Endodermal cell (in vitro differentiated cells): ENCODE measurements around the gene ZNF398. TPM values are rescaled to one million over a fixed set of nuclear protein-coding genes. Genes with fewer than 3 reads are reported as not detected.

Experiments used
- DNase-seq: peaks from one replicate; pipeline ENCODE4 v3.0.0-alpha.2; 2017
- H3K27ac ChIP-seq: 2 replicates; pipeline ENCODE4 v1.5.1; 2013; ENCODE audit warnings: mild to moderate bottlenecking, low read depth, low read length, moderate library complexity
- H3K27me3 ChIP-seq: 2 replicates; pipeline ENCODE4 v1.6.1; 2013; ENCODE audit warnings: mild to moderate bottlenecking, low read length, moderate library complexity; ENCODE audit not compliant: insufficient read depth, control insufficient read depth, poor library complexity, severe bottlenecking
- H3K36me3 ChIP-seq: 2 replicates; pipeline ENCODE4 v1.7.0; 2013; ENCODE audit warnings: mild to moderate bottlenecking, low read length, moderate library complexity; ENCODE audit not compliant: control insufficient read depth, insufficient read depth
- H3K4me1 ChIP-seq: one replicate; pipeline ENCODE4 v1.7.0; 2013; ENCODE audit warnings: low read length; ENCODE audit not compliant: control insufficient read depth, insufficient read depth
- H3K4me3 ChIP-seq: 2 replicates; pipeline ENCODE4 v1.5.1; 2013; ENCODE audit warnings: mild to moderate bottlenecking, low read length, moderate library complexity
- H3K9ac ChIP-seq: 2 replicates; pipeline ENCODE4 v1.6.1; 2013; ENCODE audit warnings: mild to moderate bottlenecking, low read length, moderate library complexity; ENCODE audit not compliant: poor library complexity, severe bottlenecking; ENCODE audit errors: extremely low read depth
- H3K9me3 ChIP-seq: 2 replicates; pipeline ENCODE4 v1.6.1; 2013; ENCODE audit warnings: mild to moderate bottlenecking, low read length, moderate library complexity; ENCODE audit not compliant: control insufficient read depth
- H3K27ac Mint-ChIP-seq: 2 replicates; pipeline ENCODE4 v1.8.0; 2020; ENCODE audit warnings: mixed read lengths
- H3K27me3 Mint-ChIP-seq: 2 replicates; pipeline ENCODE4 v1.8.0; 2021; ENCODE audit warnings: mild to moderate bottlenecking, mixed read lengths; ENCODE audit not compliant: insufficient read depth
- H3K36me3 Mint-ChIP-seq: 2 replicates; pipeline ENCODE4 v1.8.0; 2020; ENCODE audit warnings: low read depth, mixed read lengths
- H3K4me1 Mint-ChIP-seq: 2 replicates; pipeline ENCODE4 v1.8.0; 2020; ENCODE audit warnings: mixed read lengths
- H3K4me3 Mint-ChIP-seq: 2 replicates; pipeline ENCODE4 v1.8.0; 2020; ENCODE audit warnings: mild to moderate bottlenecking, moderate library complexity, mixed read lengths
- H3K9me3 Mint-ChIP-seq: 2 replicates; pipeline ENCODE4 v1.8.0; 2020; ENCODE audit warnings: mild to moderate bottlenecking, mixed read lengths
- WGBS, 2 experiments: methylation state at CpG; one replicate each; pipeline versions ENCODE4 v1.1.5 to v1.1.7; 2013; ENCODE audit warnings: missing lambda C conversion rate in 2 of 2, mixed read lengths in 1 of 2; ENCODE audit not compliant: insufficient coverage in 1 of 2, insufficient read length in 1 of 2; 5-methylcytosine and 5-hydroxymethylcytosine counted together
- total RNA-seq, 2 donors: library from RNA; stranded (reverse); fragmentation: NEBNext Ultra II Directional in 1 of 2; extraction: Animal tissue kit (Norgen Biotek cat#: 25700) in 1 of 2; gene quantifications; 2 replicates in 1 of 2; 3 replicates in 1 of 2; pipeline ENCODE4 v1.2.1, GENCODE V29; 2021
- TF ChIP-seq, protein P1 (sequence below): fragments of 200-600 bp; sonication (generic); conservative IDR thresholded peaks from 2 replicates; pipeline ENCODE4 v1.5.0; 2021; ENCODE audit warnings: antibody characterized with exemption, mild to moderate bottlenecking

Gene ZNF398
- total RNA-seq, 2 donors from 2014 or later, result 13.4 to 21.2 TPM

DNA sequence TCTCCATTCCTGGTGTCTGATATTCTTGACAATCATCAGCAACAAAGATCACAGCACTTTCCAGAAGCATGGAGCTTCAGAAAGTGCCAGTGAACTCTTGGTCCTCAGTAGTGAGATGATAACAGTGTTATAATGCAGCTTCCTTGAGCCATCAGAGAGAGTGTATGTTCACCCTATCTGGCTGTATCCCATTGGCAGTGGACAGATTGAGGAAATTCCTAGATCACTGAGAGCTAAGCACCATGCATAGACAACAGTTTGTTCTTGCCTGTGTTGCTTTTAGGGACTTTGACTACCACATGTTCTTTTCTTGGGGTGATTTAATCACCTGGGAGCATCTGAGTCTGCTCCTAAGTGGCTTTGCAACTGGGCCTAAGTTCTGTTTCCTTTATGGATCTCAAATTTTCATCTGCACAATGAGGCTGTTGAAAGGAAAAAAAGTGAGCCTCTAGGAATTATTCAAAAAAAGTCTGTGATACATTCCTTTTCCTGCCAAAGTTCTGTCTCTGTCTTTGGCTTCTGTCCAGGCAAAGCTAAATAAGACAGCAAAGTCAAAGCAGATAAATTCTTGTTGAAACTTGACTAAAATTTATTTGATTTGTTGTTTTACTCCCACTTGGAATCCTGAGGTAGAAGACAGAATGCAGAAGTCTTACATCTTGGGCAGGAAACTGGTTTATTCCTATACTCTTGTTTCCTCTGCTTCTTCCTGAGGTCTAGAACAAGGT is 33.6 kb downstream of the ZNF398 start:
- H3K4me3 ChIP-seq, result no peak overlapping the region
- H3K27me3 ChIP-seq, result no peaks in the 10 kb centered on the region
- H3K4me1 ChIP-seq, result no peaks in the 10 kb centered on the region
- H3K9ac ChIP-seq, result no peak overlapping the region
- DNase-seq, result no peak
- no peaks in the 10 kb centered on the region for H3K9me3 Mint-ChIP-seq
- H3K36me3 Mint-ChIP-seq, result peaks cover 48% of the 10 kb centered on the region
- H3K9me3 ChIP-seq, result no peaks in the 10 kb centered on the region
- TF ChIP-seq, protein P1, sequence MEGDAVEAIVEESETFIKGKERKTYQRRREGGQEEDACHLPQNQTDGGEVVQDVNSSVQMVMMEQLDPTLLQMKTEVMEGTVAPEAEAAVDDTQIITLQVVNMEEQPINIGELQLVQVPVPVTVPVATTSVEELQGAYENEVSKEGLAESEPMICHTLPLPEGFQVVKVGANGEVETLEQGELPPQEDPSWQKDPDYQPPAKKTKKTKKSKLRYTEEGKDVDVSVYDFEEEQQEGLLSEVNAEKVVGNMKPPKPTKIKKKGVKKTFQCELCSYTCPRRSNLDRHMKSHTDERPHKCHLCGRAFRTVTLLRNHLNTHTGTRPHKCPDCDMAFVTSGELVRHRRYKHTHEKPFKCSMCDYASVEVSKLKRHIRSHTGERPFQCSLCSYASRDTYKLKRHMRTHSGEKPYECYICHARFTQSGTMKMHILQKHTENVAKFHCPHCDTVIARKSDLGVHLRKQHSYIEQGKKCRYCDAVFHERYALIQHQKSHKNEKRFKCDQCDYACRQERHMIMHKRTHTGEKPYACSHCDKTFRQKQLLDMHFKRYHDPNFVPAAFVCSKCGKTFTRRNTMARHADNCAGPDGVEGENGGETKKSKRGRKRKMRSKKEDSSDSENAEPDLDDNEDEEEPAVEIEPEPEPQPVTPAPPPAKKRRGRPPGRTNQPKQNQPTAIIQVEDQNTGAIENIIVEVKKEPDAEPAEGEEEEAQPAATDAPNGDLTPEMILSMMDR, result no peak
- H3K27me3 Mint-ChIP-seq, result no peaks in the 10 kb centered on the region
- peaks cover 2% of the 10 kb centered on the region for H3K4me1 Mint-ChIP-seq
- H3K36me3 ChIP-seq, result peaks cover 54% of the 10 kb centered on the region
- H3K4me3 Mint-ChIP-seq, result no peak overlapping the region
- no peak overlapping the region for H3K27ac ChIP-seq
- H3K27ac Mint-ChIP-seq, result no peak overlapping the region

DNA sequence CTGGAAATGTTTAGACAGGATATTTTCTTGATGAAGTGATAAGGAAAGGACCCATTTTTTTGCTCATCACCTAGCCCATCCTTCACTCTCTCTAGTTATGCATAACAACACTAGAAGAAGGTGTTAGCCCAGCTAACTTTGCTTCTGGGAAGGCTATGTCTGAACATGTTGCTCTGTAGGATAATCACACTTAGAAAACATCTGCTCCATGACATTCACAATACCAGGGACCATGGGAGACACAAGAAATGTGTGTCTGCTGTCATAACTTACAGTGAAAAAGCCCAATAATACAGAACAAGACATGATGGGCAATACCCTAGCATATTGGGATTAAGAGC is 34.2 kb downstream of the ZNF398 start:
- peaks cover 51% of the 10 kb centered on the region for H3K36me3 ChIP-seq
- no peak overlapping the region for H3K27ac Mint-ChIP-seq
- no peaks in the 10 kb centered on the region for H3K4me1 ChIP-seq
- no peaks in the 10 kb centered on the region for H3K9me3 Mint-ChIP-seq
- TF ChIP-seq, protein P1, result no peak
- H3K27me3 ChIP-seq, result no peaks in the 10 kb centered on the region
- H3K9ac ChIP-seq, result no peak overlapping the region
- DNase-seq, result no peak
- no peaks in the 10 kb centered on the region for H3K27me3 Mint-ChIP-seq
- peaks cover 44% of the 10 kb centered on the region for H3K36me3 Mint-ChIP-seq
- H3K4me1 Mint-ChIP-seq, result peaks cover 2% of the 10 kb centered on the region
- H3K4me3 ChIP-seq, result no peak overlapping the region
- H3K9me3 ChIP-seq, result no peaks in the 10 kb centered on the region
- no peak overlapping the region for H3K4me3 Mint-ChIP-seq
- H3K27ac ChIP-seq, result no peak overlapping the region

DNA sequence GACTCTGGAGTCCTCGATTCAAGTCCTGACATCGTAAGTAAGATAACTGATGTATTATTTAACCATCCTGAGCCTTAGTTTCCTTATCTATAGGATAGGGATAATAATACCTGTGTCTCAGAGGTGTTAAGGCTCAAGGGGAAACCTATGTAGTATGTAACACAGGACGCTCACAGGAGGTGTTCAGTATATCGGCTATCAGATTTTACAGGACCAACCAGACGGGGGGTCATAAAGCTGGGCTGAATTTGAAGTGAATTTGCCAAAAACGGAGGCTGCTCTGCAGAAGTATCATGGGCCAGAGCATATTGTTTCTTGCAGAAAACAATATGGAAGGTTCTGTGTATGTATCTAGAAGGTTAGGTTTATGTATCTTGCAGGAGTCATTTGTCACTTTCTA is 37.0 kb downstream of the ZNF398 start:
- no peak overlapping the region for H3K4me3 Mint-ChIP-seq
- Histone ChIP-seq H3K9ac (no peak overlapping the region), H3K9me3 (no peaks in the 10 kb centered on the region), H3K27ac (no peak overlapping the region), H3K27me3 (no peaks in the 10 kb centered on the region), H3K36me3 (peaks cover 25% of the 10 kb centered on the region), H3K4me3 (no peak overlapping the region), H3K4me1 (no peaks in the 10 kb centered on the region)
- peaks cover 2% of the 10 kb centered on the region for H3K27me3 Mint-ChIP-seq
- H3K27ac Mint-ChIP-seq, result no peak overlapping the region
- H3K4me1 Mint-ChIP-seq, result peaks cover 2% of the 10 kb centered on the region
- no peaks in the 10 kb centered on the region for H3K9me3 Mint-ChIP-seq
- peaks cover 21% of the 10 kb centered on the region for H3K36me3 Mint-ChIP-seq
- DNase-seq, result no peak
- 87 to 90% methylated on average over 6 of the region's 6 CpGs for whole genome bisulfite sequencing, 2 experiments
- TF ChIP-seq, protein P1, result no peak
